CD14-positive monocyte (primary cell): ENCODE results near the gene SSR2. TPM values are rescaled to one million over a fixed set of nuclear protein-coding genes. Genes with fewer than 3 reads are reported as not detected.

Experiments used
- DNase-seq, 3 donors: peaks; one replicate each; pipeline ENCODE4 v3.0.0-alpha.2; 2011 to 2022
- H2AFZ ChIP-seq: 2 replicates; pipeline ENCODE4 v1.6.0; 2012; ENCODE audit warnings: mild to moderate bottlenecking, low read depth, low read length, inconsistent platforms; ENCODE audit not compliant: insufficient read depth, poor library complexity, severe bottlenecking
- H3K27ac ChIP-seq, 2 donors: 1 replicate in 1 of 2; 2 replicates in 1 of 2; pipeline ENCODE4 v1.5.1; 2012 to 2013; ENCODE audit warnings: low read length in 2 of 2, control low read depth in 1 of 2, inconsistent platforms in 1 of 2, low read depth in 1 of 2, mild to moderate bottlenecking in 1 of 2
- H3K27me3 ChIP-seq, 2 donors: one replicate each; pipeline versions ENCODE4 v1.6.0 to v1.6.1; 2011 to 2013; ENCODE audit warnings: low read length in 2 of 2; ENCODE audit not compliant: control insufficient read depth in 2 of 2, insufficient read depth in 2 of 2
- H3K36me3 ChIP-seq, 2 donors: replicated peaks in 1 of 2; 1 replicate in 1 of 2; 2 replicates in 1 of 2; pipeline versions ENCODE4 v1.5.1 to v1.6.1; 2012 to 2013; ENCODE audit warnings: low read length in 2 of 2, control low read depth in 1 of 2, inconsistent platforms in 1 of 2, mild to moderate bottlenecking in 1 of 2; ENCODE audit not compliant: insufficient read depth in 2 of 2, control insufficient read depth in 1 of 2
- H3K4me1 ChIP-seq, 2 donors: 1 replicate in 1 of 2; 2 replicates in 1 of 2; pipeline versions ENCODE4 v1.5.1 to v1.6.1; 2012 to 2013; ENCODE audit warnings: low read length in 2 of 2, control low read depth in 1 of 2, inconsistent platforms in 1 of 2, mild to moderate bottlenecking in 1 of 2, moderate library complexity in 1 of 2; ENCODE audit not compliant: insufficient read depth in 2 of 2, control insufficient read depth in 1 of 2
- H3K4me2 ChIP-seq: replicated peaks from 2 replicates; pipeline ENCODE3; 2012; ENCODE audit warnings: low read length, moderate library complexity, mild to moderate bottlenecking; ENCODE audit not compliant: poor library complexity, severe bottlenecking; ENCODE audit errors: extremely low read depth
- H3K4me3 ChIP-seq, 3 experiments: fragments of 200-600 bp in 1 of 3; sonication (generic) in 1 of 3; replicated peaks in 1 of 3; 1 replicate in 2 of 3; 2 replicates in 1 of 3; pipeline ENCODE4 v1.5.1; 2011 to 2013; ENCODE audit warnings: low read length in 3 of 3, mild to moderate bottlenecking in 3 of 3, control low read depth in 2 of 3, low read depth in 2 of 3, inconsistent platforms in 1 of 3, moderate library complexity in 1 of 3
- H3K79me2 ChIP-seq: 2 replicates; pipeline ENCODE4 v1.6.0; 2012; ENCODE audit warnings: mild to moderate bottlenecking, control low read depth, inconsistent platforms, low read length, moderate library complexity; ENCODE audit not compliant: insufficient read depth
- H3K9ac ChIP-seq: 2 replicates; pipeline ENCODE4 v1.6.0; 2017; ENCODE audit warnings: low read length, mild to moderate bottlenecking; ENCODE audit not compliant: insufficient read depth, poor library complexity, severe bottlenecking
- H3K9me3 ChIP-seq, 2 donors: replicated peaks in 1 of 2; 1 replicate in 1 of 2; 2 replicates in 1 of 2; pipeline versions ENCODE4 v1.5.1 to v1.6.1; 2012 to 2013; ENCODE audit warnings: low read length in 2 of 2, control low read depth in 1 of 2; ENCODE audit not compliant: control insufficient read depth in 1 of 2, insufficient read depth in 1 of 2
- H4K20me1 ChIP-seq: 2 replicates; pipeline ENCODE4 v1.6.0; 2012; ENCODE audit warnings: mild to moderate bottlenecking, low read length, control low read depth, moderate library complexity; ENCODE audit not compliant: insufficient read depth
- H3K27ac Mint-ChIP-seq, 7 donors: one replicate each; pipeline ENCODE4 v1.8.0; 2020; ENCODE audit warnings: mild to moderate bottlenecking in 7 of 7, mixed read lengths in 7 of 7, moderate library complexity in 6 of 7, inconsistent platforms in 2 of 7
- H3K27me3 Mint-ChIP-seq, 3 donors: one replicate each; pipeline ENCODE4 v1.8.0; 2021 to 2022; ENCODE audit warnings: low read depth in 3 of 3, mild to moderate bottlenecking in 3 of 3, mixed read lengths in 3 of 3, moderate library complexity in 3 of 3, inconsistent platforms in 1 of 3
- H3K36me3 Mint-ChIP-seq, 2 donors: one replicate each; pipeline ENCODE4 v1.8.0; 2020; ENCODE audit warnings: mixed read lengths in 2 of 2, inconsistent platforms in 1 of 2, mild to moderate bottlenecking in 1 of 2
- H3K4me1 Mint-ChIP-seq: one replicate; pipeline ENCODE4 v1.8.0; 2020; ENCODE audit warnings: mild to moderate bottlenecking, mixed read lengths
- H3K4me3 Mint-ChIP-seq, 2 donors: one replicate each; pipeline ENCODE4 v1.8.0; 2020; ENCODE audit warnings: mild to moderate bottlenecking in 2 of 2, mixed read lengths in 2 of 2, moderate library complexity in 1 of 2
- H3K9me3 Mint-ChIP-seq, 7 donors: one replicate each; pipeline ENCODE4 v1.8.0; 2020 to 2022; ENCODE audit warnings: mixed read lengths in 7 of 7, mild to moderate bottlenecking in 6 of 7, moderate library complexity in 6 of 7, inconsistent platforms in 2 of 7
- CTCF ChIP-seq: fragments of 200-600 bp; IDR thresholded peaks from one replicate; pipeline ENCODE4 v1.8.0; 2022; ENCODE audit warnings: antibody characterized with exemption, mild to moderate bottlenecking
- WGBS: methylation state at CpG from one replicate; pipeline ENCODE4 v1.1.5; 2013; ENCODE audit warnings: missing lambda C conversion rate; ENCODE audit not compliant: insufficient coverage; 5-methylcytosine and 5-hydroxymethylcytosine counted together
- intact Hi-C, 2 donors: fragments of 100-400 bp; cut with micrococcal nuclease; formaldehyde crosslinking; loops; one replicate each; pipeline versions ENCODE4 v1.15.0 to v1.15.1; 2023
- polyA plus RNA-seq, 3 donors: library from polyadenylated mRNA; depleted of rRNA in 1 of 3; unstranded in 2 of 3; stranded (reverse) in 1 of 3; fragments of 300-500 nt in 2 of 3; fragments of >200 nt in 1 of 3; fragmentation: Illumina TruSeq in 2 of 3; gene quantifications; 1 replicate in 2 of 3; 2 replicates in 1 of 3; pipeline ENCODE4 v1.2.3, GENCODE V29; 2012 to 2021

SSR2 gene
- polyA plus RNA-seq, 3 donors = 374 to 614 (median 414) TPM

DNA sequence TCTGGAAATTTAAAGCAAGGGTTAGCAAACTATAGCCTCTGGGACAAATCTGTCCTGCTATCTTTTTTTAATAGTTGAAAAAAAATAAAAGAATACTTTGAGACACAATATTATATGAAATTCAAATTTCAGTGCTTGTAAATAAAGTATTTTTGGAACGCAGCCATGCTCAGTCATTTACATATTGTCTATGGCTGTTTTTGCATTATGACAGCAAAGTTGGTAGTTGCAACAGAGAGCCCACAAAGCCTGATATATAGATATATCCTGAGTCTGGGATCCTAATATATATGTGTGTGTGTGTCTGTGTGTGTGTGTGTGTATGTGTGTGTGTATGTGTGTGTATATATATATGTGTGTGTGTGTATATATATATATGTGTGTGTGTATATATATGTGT lies 20.8 kb downstream of the SSR2 start:
- Histone ChIP-seq H3K4me3 (no peak overlapping the region), H3K9ac (no peak overlapping the region), H3K9me3 (no peaks in the 10 kb centered on the region), H3K79me2 (no peaks in the 10 kb centered on the region), H2AFZ (no peak overlapping the region), H3K27me3 (no peaks in the 10 kb centered on the region), H3K27ac (no peak overlapping the region), H3K36me3 (no peaks in the 10 kb centered on the region), H4K20me1 (no peaks in the 10 kb centered on the region), H3K4me2 (no peak overlapping the region), H3K4me1 (peaks cover 5 to 8% of the 10 kb centered on the region in 2 donors)
- Mint-ChIP-seq H3K4me1 (peaks cover 6% of the 10 kb centered on the region), H3K27me3 (peaks cover 1 to 6% (median 6%) of the 10 kb centered on the region in 3 donors), H3K36me3 (no peaks in the 10 kb centered on the region), H3K9me3 (no peaks in the 10 kb centered on the region), H3K27ac (no peak overlapping the region), H3K4me3 (no peak overlapping the region)
- no peak for TF ChIP-seq CTCF
- DNase-seq = no peak
- intact Hi-C loops = loop anchor here in 1 of 2 donors (10.0 kb wide), 1 partner anchor 65 kb away; the partner anchor contains the start of gene RAB25
- 86% methylated on average over 1 of the region's 1 CpG for WGBS

- no peak for DNase-seq
- Histone ChIP-seq H3K79me2 (no peaks in the 10 kb centered on the region), H4K20me1 (no peaks in the 10 kb centered on the region), H2AFZ (no peak overlapping the region), H3K9ac (no peak overlapping the region), H3K27ac (no peak overlapping the region), H3K4me2 (no peak overlapping the region), H3K4me1 (peaks cover 12 to 13% of the 10 kb centered on the region in 2 donors), H3K36me3 (no peaks in the 10 kb centered on the region), H3K27me3 (no peaks in the 10 kb centered on the region), H3K9me3 (no peaks in the 10 kb centered on the region), H3K4me3 (no peak overlapping the region)
- peaks cover 0 to 6% of the 10 kb centered on the region in 2 donors for H3K36me3 Mint-ChIP-seq
- H3K4me1 Mint-ChIP-seq = peaks cover 10% of the 10 kb centered on the region
- intact Hi-C loops = no loop called here
- no CpG with 5 or more reads among the region's 2 CpGs for WGBS
- TF ChIP-seq CTCF = no peak
- H3K27ac Mint-ChIP-seq = no peak overlapping the region
- no peak overlapping the region for H3K4me3 Mint-ChIP-seq
- H3K9me3 Mint-ChIP-seq = no peaks in the 10 kb centered on the region
- H3K27me3 Mint-ChIP-seq = peaks cover 3 to 6% (median 5%) of the 10 kb centered on the region in 3 donors
These were observed 24.6 kb downstream of the SSR2 start for GRCh38 chr1:155996166-155996565.
